ENCODE measurements around the gene FLNA.

Gene FLNA

GRCh38 chrX:154329294-154329693, 45.1 kb downstream of the FLNA start:
- no peak for ATAC-seq
- TF ChIP-seq TCF4 (CRISPR knock-in tag; IDR thresholded peaks at IDR 0.05; ENCODE audit: borderline replicate concordance) (no peak), OSR1 (CRISPR knock-in tag; IDR thresholded peaks at IDR 0.05) (no peak), ZNF565 (CRISPR knock-in tag; conservative IDR thresholded peaks at IDR 0.05; ENCODE audit: low read depth) (no peak), PPARA (CRISPR knock-in tag; IDR thresholded peaks at IDR 0.05; ENCODE audit: borderline replicate concordance) (no peak), POU6F1 (CRISPR knock-in tag; IDR thresholded peaks at IDR 0.05; ENCODE audit: borderline replicate concordance, low read depth) (no peak), ZFP3 (CRISPR knock-in tag; IDR thresholded peaks at IDR 0.05) (no peak), ESRRG (CRISPR knock-in tag; IDR thresholded peaks at IDR 0.05) (no peak), RARB (CRISPR knock-in tag; IDR thresholded peaks at IDR 0.05) (no peak), GLIS3 (CRISPR knock-in tag; IDR thresholded peaks at IDR 0.05) (no peak), SNAI2 (CRISPR knock-in tag; IDR thresholded peaks at IDR 0.05) (no peak), TSHZ2 (CRISPR knock-in tag; IDR thresholded peaks at IDR 0.05) (no peak)
- TF ChIP-seq, protein P1, sequence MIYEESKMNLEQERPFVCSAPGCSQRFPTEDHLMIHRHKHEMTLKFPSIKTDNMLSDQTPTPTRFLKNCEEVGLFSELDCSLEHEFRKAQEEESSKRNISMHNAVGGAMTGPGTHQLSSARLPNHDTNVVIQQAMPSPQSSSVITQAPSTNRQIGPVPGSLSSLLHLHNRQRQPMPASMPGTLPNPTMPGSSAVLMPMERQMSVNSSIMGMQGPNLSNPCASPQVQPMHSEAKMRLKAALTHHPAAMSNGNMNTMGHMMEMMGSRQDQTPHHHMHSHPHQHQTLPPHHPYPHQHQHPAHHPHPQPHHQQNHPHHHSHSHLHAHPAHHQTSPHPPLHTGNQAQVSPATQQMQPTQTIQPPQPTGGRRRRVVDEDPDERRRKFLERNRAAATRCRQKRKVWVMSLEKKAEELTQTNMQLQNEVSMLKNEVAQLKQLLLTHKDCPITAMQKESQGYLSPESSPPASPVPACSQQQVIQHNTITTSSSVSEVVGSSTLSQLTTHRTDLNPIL (CRISPR knock-in tag; IDR thresholded peaks at IDR 0.05; ENCODE audit: low read depth), result no peak
- TF ChIP-seq, protein P2, sequence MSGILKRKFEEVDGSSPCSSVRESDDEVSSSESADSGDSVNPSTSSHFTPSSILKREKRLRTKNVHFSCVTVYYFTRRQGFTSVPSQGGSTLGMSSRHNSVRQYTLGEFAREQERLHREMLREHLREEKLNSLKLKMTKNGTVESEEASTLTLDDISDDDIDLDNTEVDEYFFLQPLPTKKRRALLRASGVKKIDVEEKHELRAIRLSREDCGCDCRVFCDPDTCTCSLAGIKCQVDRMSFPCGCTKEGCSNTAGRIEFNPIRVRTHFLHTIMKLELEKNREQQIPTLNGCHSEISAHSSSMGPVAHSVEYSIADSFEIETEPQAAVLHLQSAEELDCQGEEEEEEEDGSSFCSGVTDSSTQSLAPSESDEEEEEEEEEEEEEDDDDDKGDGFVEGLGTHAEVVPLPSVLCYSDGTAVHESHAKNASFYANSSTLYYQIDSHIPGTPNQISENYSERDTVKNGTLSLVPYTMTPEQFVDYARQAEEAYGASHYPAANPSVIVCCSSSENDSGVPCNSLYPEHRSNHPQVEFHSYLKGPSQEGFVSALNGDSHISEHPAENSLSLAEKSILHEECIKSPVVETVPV (CRISPR knock-in tag; IDR thresholded peaks at IDR 0.05), result no peak

DNA sequence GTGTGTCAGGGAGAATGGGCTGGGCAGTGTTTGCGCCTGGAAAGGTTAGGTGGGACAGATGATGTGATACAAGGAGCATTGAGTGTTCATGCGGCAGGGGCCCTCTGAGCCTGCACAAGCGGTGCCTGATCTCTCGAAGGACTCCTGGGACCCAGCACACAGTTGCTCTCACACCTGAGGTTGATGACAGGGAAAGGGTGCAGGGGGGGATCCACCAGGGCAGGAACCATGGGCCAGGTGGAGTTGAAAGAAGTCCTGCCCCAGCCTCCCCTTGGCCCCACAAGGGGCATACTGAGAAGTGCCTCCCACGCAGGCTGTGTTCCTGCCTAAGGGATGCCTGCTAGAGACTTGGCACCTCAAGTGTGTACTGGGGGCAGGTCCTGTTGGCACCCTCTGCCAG, 45.8 kb downstream of the FLNA start:
- TF ChIP-seq CSDC2 (CRISPR knock-in tag; IDR thresholded peaks at IDR 0.05), result no peak
- no peak for TF ChIP-seq ESRRG (CRISPR knock-in tag; IDR thresholded peaks at IDR 0.05)
- no peak for TF ChIP-seq RARB (CRISPR knock-in tag; IDR thresholded peaks at IDR 0.05)
- TF ChIP-seq ZFP3 (CRISPR knock-in tag; IDR thresholded peaks at IDR 0.05), result no peak
- TF ChIP-seq, protein P2 (CRISPR knock-in tag; IDR thresholded peaks at IDR 0.05), result no peak
- TF ChIP-seq, protein P3, sequence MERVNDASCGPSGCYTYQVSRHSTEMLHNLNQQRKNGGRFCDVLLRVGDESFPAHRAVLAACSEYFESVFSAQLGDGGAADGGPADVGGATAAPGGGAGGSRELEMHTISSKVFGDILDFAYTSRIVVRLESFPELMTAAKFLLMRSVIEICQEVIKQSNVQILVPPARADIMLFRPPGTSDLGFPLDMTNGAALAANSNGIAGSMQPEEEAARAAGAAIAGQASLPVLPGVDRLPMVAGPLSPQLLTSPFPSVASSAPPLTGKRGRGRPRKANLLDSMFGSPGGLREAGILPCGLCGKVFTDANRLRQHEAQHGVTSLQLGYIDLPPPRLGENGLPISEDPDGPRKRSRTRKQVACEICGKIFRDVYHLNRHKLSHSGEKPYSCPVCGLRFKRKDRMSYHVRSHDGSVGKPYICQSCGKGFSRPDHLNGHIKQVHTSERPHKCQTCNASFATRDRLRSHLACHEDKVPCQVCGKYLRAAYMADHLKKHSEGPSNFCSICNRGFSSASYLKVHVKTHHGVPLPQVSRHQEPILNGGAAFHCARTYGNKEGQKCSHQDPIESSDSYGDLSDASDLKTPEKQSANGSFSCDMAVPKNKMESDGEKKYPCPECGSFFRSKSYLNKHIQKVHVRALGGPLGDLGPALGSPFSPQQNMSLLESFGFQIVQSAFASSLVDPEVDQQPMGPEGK (CRISPR knock-in tag; IDR thresholded peaks at IDR 0.05; ENCODE audit: borderline replicate concordance), result no peak
- no peak for TF ChIP-seq ZNF8 (CRISPR knock-in tag; IDR thresholded peaks at IDR 0.05)
- TF ChIP-seq GLIS3 (CRISPR knock-in tag; IDR thresholded peaks at IDR 0.05), result no peak
- no peak for TF ChIP-seq BACH2 (CRISPR knock-in tag; IDR thresholded peaks at IDR 0.05; ENCODE audit: borderline replicate concordance)
- TF ChIP-seq ZNF70 (CRISPR knock-in tag; IDR thresholded peaks at IDR 0.05), result no peak
- TF ChIP-seq ISL1 (CRISPR knock-in tag; IDR thresholded peaks at IDR 0.05), result no peak
- TF ChIP-seq, protein P1 (CRISPR knock-in tag; IDR thresholded peaks at IDR 0.05; ENCODE audit: low read depth), result no peak
- no peak for ATAC-seq
